Activated naive CD4-positive, alpha-beta T cell treated with anti-CD3 and anti-CD28 coated beads, Interleukin-2, amount 50 U/mL, for 72 hours (primary cell): ENCODE measurements around the gene HOXD9. TPM values are rescaled to one million over a fixed set of nuclear protein-coding genes. Genes with fewer than 3 reads are reported as not detected.

Source experiments
- ATAC-seq, 2 donors: fragments of 150-1000 bp; cut with Tn5 transposase; 2 replicates each; pipeline ENCODE4 v1.10.0; 2021; ENCODE audit warnings: mild to moderate bottlenecking in 2 of 2, moderate library complexity in 2 of 2
- DNase-seq, 2 donors: peaks; one replicate each; pipeline ENCODE4 v3.0.0; 2021 to 2022; ENCODE audit warnings: low spot score in 2 of 2
- H3K27ac Mint-ChIP-seq, 2 donors: one replicate each; pipeline ENCODE4 v1.8.0; 2022; ENCODE audit warnings: mild to moderate bottlenecking in 2 of 2, mixed read lengths in 2 of 2
- H3K36me3 Mint-ChIP-seq, 2 donors: one replicate each; pipeline ENCODE4 v1.8.0; 2022; ENCODE audit warnings: mixed read lengths in 2 of 2
- H3K9me3 Mint-ChIP-seq, 2 donors: one replicate each; pipeline ENCODE4 v1.8.0; 2022; ENCODE audit warnings: mixed read lengths in 2 of 2
- total RNA-seq, 2 donors: library from RNA; stranded (reverse); gene quantifications; one replicate each; pipeline ENCODE4 v1.2.3, GENCODE V29; 2022

HOXD9 gene
- total RNA-seq, 2 donors from 2014 or later = not detected

- no peaks in the 10 kb centered on the region for H3K9me3 Mint-ChIP-seq
- ATAC-seq (no peak), DNase-seq (no peak)
- no peak overlapping the region for H3K27ac Mint-ChIP-seq
- H3K36me3 Mint-ChIP-seq = peaks cover 0 to 25% of the 10 kb centered on the region in 2 donors
Measured at GRCh38 chr2:176147800-176148496, 25.4 kb downstream of the HOXD9 start.

- Mint-ChIP-seq H3K27ac (no peak overlapping the region), H3K36me3 (peaks cover 0 to 25% of the 10 kb centered on the region in 2 donors), H3K9me3 (no peaks in the 10 kb centered on the region)
- DNase-seq = no peak
- no peak for ATAC-seq
Measured at GRCh38 chr2:176148751-176149421, 26.4 kb downstream of the HOXD9 start.

GRCh38 chr2:176149481-176149938, 27.0 kb downstream of the HOXD9 start:
- DNase-seq (no peak), ATAC-seq (no peak)
- no peak overlapping the region for H3K27ac Mint-ChIP-seq
- no peaks in the 10 kb centered on the region for H3K9me3 Mint-ChIP-seq
- peaks cover 0 to 25% of the 10 kb centered on the region in 2 donors for H3K36me3 Mint-ChIP-seq

- Mint-ChIP-seq H3K9me3 (no peaks in the 10 kb centered on the region), H3K27ac (no peak overlapping the region), H3K36me3 (peaks cover 0 to 25% of the 10 kb centered on the region in 2 donors)
- no peak for ATAC-seq
- no peak for DNase-seq
Measured at GRCh38 chr2:176149939-176150583, 27.5 kb downstream of the HOXD9 start.

GRCh38 chr2:176150584-176151441, 28.3 kb downstream of the HOXD9 start:
- no peak for ATAC-seq
- no peak for DNase-seq
- H3K36me3 Mint-ChIP-seq = peaks cover 0 to 25% of the 10 kb centered on the region in 2 donors
- H3K27ac Mint-ChIP-seq = no peak overlapping the region
- H3K9me3 Mint-ChIP-seq = no peaks in the 10 kb centered on the region

GRCh38 chr2:176151442-176152287, 29.1 kb downstream of the HOXD9 start, which contains the start of gene HOXD4:
Gene HOXD4 (plus strand): TSS chr2:176151550. CDS start chr2:176151634, 84 bp downstream.
- DNase-seq (no peak), ATAC-seq (no peak)
- peaks cover 0 to 25% of the 10 kb centered on the region in 2 donors for H3K36me3 Mint-ChIP-seq
- no peak within 1 kb of the TSS for H3K27ac Mint-ChIP-seq
- no peaks in the 10 kb centered on the region for H3K9me3 Mint-ChIP-seq

GRCh38 chr2:176152350-176153181, 30.0 kb downstream of the HOXD9 start:
- Mint-ChIP-seq H3K9me3 (no peaks in the 10 kb centered on the region), H3K36me3 (peaks cover 0 to 22% of the 10 kb centered on the region in 2 donors), H3K27ac (no peak overlapping the region)
- ATAC-seq (no peak), DNase-seq (no peak)

- ATAC-seq (no peak), DNase-seq (no peak)
- peaks cover 0 to 23% of the 10 kb centered on the region in 2 donors for H3K36me3 Mint-ChIP-seq
- H3K27ac Mint-ChIP-seq = no peak overlapping the region
- no peaks in the 10 kb centered on the region for H3K9me3 Mint-ChIP-seq
Measured at GRCh38 chr2:176154576-176155252, 32.2 kb downstream of the HOXD9 start.

GRCh38 chr2:176155356-176156044, 33.0 kb downstream of the HOXD9 start:
- H3K36me3 Mint-ChIP-seq = peaks cover 0 to 17% of the 10 kb centered on the region in 2 donors
- DNase-seq = no peak
- no peaks in the 10 kb centered on the region for H3K9me3 Mint-ChIP-seq
- ATAC-seq = no peak
- H3K27ac Mint-ChIP-seq = no peak overlapping the region

GRCh38 chr2:176156301-176156806, 33.8 kb downstream of the HOXD9 start:
- Mint-ChIP-seq H3K9me3 (no peaks in the 10 kb centered on the region), H3K27ac (no peak overlapping the region), H3K36me3 (peaks cover 6 to 18% of the 10 kb centered on the region in 2 donors)
- DNase-seq (no peak), ATAC-seq (no peak)

- ATAC-seq = no peak
- peaks cover 6 to 24% of the 10 kb centered on the region in 2 donors for H3K36me3 Mint-ChIP-seq
- H3K9me3 Mint-ChIP-seq = no peaks in the 10 kb centered on the region
- no peak within 1 kb of the TSS for H3K27ac Mint-ChIP-seq
- no peak for DNase-seq
Measured at GRCh38 chr2:176156807-176157498, 34.4 kb downstream of the HOXD9 start, which contains the start of gene HOXD3. Gene HOXD3 (plus strand): TSS chr2:176157307. CDS start chr2:176169115, 11,808 bp downstream.

GRCh38 chr2:176157499-176158185, 35.1 kb downstream of the HOXD9 start:
- ATAC-seq (no peak), DNase-seq (no peak)
- H3K9me3 Mint-ChIP-seq = no peaks in the 10 kb centered on the region

GRCh38 chr2:176158186-176158591, 35.7 kb downstream of the HOXD9 start:
- DNase-seq (no peak), ATAC-seq (no peak)
- Mint-ChIP-seq H3K36me3 (peaks cover 7 to 28% of the 10 kb centered on the region in 2 donors), H3K27ac (no peak overlapping the region), H3K9me3 (no peaks in the 10 kb centered on the region)

More at GRCh38 chr2:176157499-176158185, 35.1 kb downstream of the HOXD9 start:
- Mint-ChIP-seq H3K27ac (no peak overlapping the region), H3K36me3 (peaks cover 6 to 26% of the 10 kb centered on the region in 2 donors)
